CD14-positive monocyte (primary cell): ENCODE measurements around the gene ATP8B3. TPM values are rescaled to one million over a fixed set of nuclear protein-coding genes. Genes with fewer than 3 reads are reported as not detected.

Experiments used
- DNase-seq, 3 donors: peaks; one replicate each; pipeline ENCODE4 v3.0.0-alpha.2; 2011 to 2022
- H2AFZ ChIP-seq: 2 replicates; pipeline ENCODE4 v1.6.0; 2012; ENCODE audit warnings: mild to moderate bottlenecking, low read depth, low read length, inconsistent platforms; ENCODE audit not compliant: insufficient read depth, poor library complexity, severe bottlenecking
- H3K27ac ChIP-seq, 2 donors: 1 replicate in 1 of 2; 2 replicates in 1 of 2; pipeline ENCODE4 v1.5.1; 2012 to 2013; ENCODE audit warnings: low read length in 2 of 2, control low read depth in 1 of 2, inconsistent platforms in 1 of 2, low read depth in 1 of 2, mild to moderate bottlenecking in 1 of 2
- H3K27me3 ChIP-seq, 2 donors: one replicate each; pipeline versions ENCODE4 v1.6.0 to v1.6.1; 2011 to 2013; ENCODE audit warnings: low read length in 2 of 2; ENCODE audit not compliant: control insufficient read depth in 2 of 2, insufficient read depth in 2 of 2
- H3K36me3 ChIP-seq, 2 donors: replicated peaks in 1 of 2; 1 replicate in 1 of 2; 2 replicates in 1 of 2; pipeline versions ENCODE4 v1.5.1 to v1.6.1; 2012 to 2013; ENCODE audit warnings: low read length in 2 of 2, control low read depth in 1 of 2, inconsistent platforms in 1 of 2, mild to moderate bottlenecking in 1 of 2; ENCODE audit not compliant: insufficient read depth in 2 of 2, control insufficient read depth in 1 of 2
- H3K4me1 ChIP-seq, 2 donors: 1 replicate in 1 of 2; 2 replicates in 1 of 2; pipeline versions ENCODE4 v1.5.1 to v1.6.1; 2012 to 2013; ENCODE audit warnings: low read length in 2 of 2, control low read depth in 1 of 2, inconsistent platforms in 1 of 2, mild to moderate bottlenecking in 1 of 2, moderate library complexity in 1 of 2; ENCODE audit not compliant: insufficient read depth in 2 of 2, control insufficient read depth in 1 of 2
- H3K4me2 ChIP-seq: replicated peaks from 2 replicates; pipeline ENCODE3; 2012; ENCODE audit warnings: low read length, moderate library complexity, mild to moderate bottlenecking; ENCODE audit not compliant: poor library complexity, severe bottlenecking; ENCODE audit errors: extremely low read depth
- H3K4me3 ChIP-seq, 3 experiments: fragments of 200-600 bp in 1 of 3; sonication (generic) in 1 of 3; replicated peaks in 1 of 3; 1 replicate in 2 of 3; 2 replicates in 1 of 3; pipeline ENCODE4 v1.5.1; 2011 to 2013; ENCODE audit warnings: low read length in 3 of 3, mild to moderate bottlenecking in 3 of 3, control low read depth in 2 of 3, low read depth in 2 of 3, inconsistent platforms in 1 of 3, moderate library complexity in 1 of 3
- H3K79me2 ChIP-seq: 2 replicates; pipeline ENCODE4 v1.6.0; 2012; ENCODE audit warnings: mild to moderate bottlenecking, control low read depth, inconsistent platforms, low read length, moderate library complexity; ENCODE audit not compliant: insufficient read depth
- H3K9ac ChIP-seq: 2 replicates; pipeline ENCODE4 v1.6.0; 2017; ENCODE audit warnings: low read length, mild to moderate bottlenecking; ENCODE audit not compliant: insufficient read depth, poor library complexity, severe bottlenecking
- H3K9me3 ChIP-seq, 2 donors: replicated peaks in 1 of 2; 1 replicate in 1 of 2; 2 replicates in 1 of 2; pipeline versions ENCODE4 v1.5.1 to v1.6.1; 2012 to 2013; ENCODE audit warnings: low read length in 2 of 2, control low read depth in 1 of 2; ENCODE audit not compliant: control insufficient read depth in 1 of 2, insufficient read depth in 1 of 2
- H4K20me1 ChIP-seq: 2 replicates; pipeline ENCODE4 v1.6.0; 2012; ENCODE audit warnings: mild to moderate bottlenecking, low read length, control low read depth, moderate library complexity; ENCODE audit not compliant: insufficient read depth
- H3K27ac Mint-ChIP-seq, 7 donors: one replicate each; pipeline ENCODE4 v1.8.0; 2020; ENCODE audit warnings: mild to moderate bottlenecking in 7 of 7, mixed read lengths in 7 of 7, moderate library complexity in 6 of 7, inconsistent platforms in 2 of 7
- H3K27me3 Mint-ChIP-seq, 3 donors: one replicate each; pipeline ENCODE4 v1.8.0; 2021 to 2022; ENCODE audit warnings: low read depth in 3 of 3, mild to moderate bottlenecking in 3 of 3, mixed read lengths in 3 of 3, moderate library complexity in 3 of 3, inconsistent platforms in 1 of 3
- H3K36me3 Mint-ChIP-seq, 2 donors: one replicate each; pipeline ENCODE4 v1.8.0; 2020; ENCODE audit warnings: mixed read lengths in 2 of 2, inconsistent platforms in 1 of 2, mild to moderate bottlenecking in 1 of 2
- H3K4me1 Mint-ChIP-seq: one replicate; pipeline ENCODE4 v1.8.0; 2020; ENCODE audit warnings: mild to moderate bottlenecking, mixed read lengths
- H3K4me3 Mint-ChIP-seq, 2 donors: one replicate each; pipeline ENCODE4 v1.8.0; 2020; ENCODE audit warnings: mild to moderate bottlenecking in 2 of 2, mixed read lengths in 2 of 2, moderate library complexity in 1 of 2
- H3K9me3 Mint-ChIP-seq, 7 donors: one replicate each; pipeline ENCODE4 v1.8.0; 2020 to 2022; ENCODE audit warnings: mixed read lengths in 7 of 7, mild to moderate bottlenecking in 6 of 7, moderate library complexity in 6 of 7, inconsistent platforms in 2 of 7
- WGBS: methylation state at CpG from one replicate; pipeline ENCODE4 v1.1.5; 2013; ENCODE audit warnings: missing lambda C conversion rate; ENCODE audit not compliant: insufficient coverage; 5-methylcytosine and 5-hydroxymethylcytosine counted together
- intact Hi-C, 2 donors: fragments of 100-400 bp; cut with micrococcal nuclease; formaldehyde crosslinking; loops; one replicate each; pipeline versions ENCODE4 v1.15.0 to v1.15.1; 2023
- polyA minus RNA-seq: library from RNA; depleted of rRNA, polyadenylated mRNA; stranded (reverse); fragments of >200 nt; gene quantifications from 2 replicates; pipeline ENCODE4 v1.2.3, GENCODE V29; 2012
- polyA plus RNA-seq, 3 donors: library from polyadenylated mRNA; depleted of rRNA in 1 of 3; unstranded in 2 of 3; stranded (reverse) in 1 of 3; fragments of 300-500 nt in 2 of 3; fragments of >200 nt in 1 of 3; fragmentation: Illumina TruSeq in 2 of 3; gene quantifications; 1 replicate in 2 of 3; 2 replicates in 1 of 3; pipeline ENCODE4 v1.2.3, GENCODE V29; 2012 to 2021
- total RNA-seq, 12 experiments: library from RNA in 1 of 12; stranded (reverse) in 1 of 12; fragments of 120-200 nt in 1 of 12; gene quantifications; one replicate each; pipeline ENCODE4 v1.2.4 and lab custom pipeline; 2013 to 2026; ENCODE audit warnings: mixed read lengths in 6 of 12, inconsistent platforms in 1 of 12
- TF ChIP-seq, protein P1 (sequence below): fragments of 200-600 bp; IDR thresholded peaks from one replicate; pipeline ENCODE4 v1.8.0; 2022; ENCODE audit warnings: antibody characterized with exemption, mild to moderate bottlenecking

Gene ATP8B3, protein sequence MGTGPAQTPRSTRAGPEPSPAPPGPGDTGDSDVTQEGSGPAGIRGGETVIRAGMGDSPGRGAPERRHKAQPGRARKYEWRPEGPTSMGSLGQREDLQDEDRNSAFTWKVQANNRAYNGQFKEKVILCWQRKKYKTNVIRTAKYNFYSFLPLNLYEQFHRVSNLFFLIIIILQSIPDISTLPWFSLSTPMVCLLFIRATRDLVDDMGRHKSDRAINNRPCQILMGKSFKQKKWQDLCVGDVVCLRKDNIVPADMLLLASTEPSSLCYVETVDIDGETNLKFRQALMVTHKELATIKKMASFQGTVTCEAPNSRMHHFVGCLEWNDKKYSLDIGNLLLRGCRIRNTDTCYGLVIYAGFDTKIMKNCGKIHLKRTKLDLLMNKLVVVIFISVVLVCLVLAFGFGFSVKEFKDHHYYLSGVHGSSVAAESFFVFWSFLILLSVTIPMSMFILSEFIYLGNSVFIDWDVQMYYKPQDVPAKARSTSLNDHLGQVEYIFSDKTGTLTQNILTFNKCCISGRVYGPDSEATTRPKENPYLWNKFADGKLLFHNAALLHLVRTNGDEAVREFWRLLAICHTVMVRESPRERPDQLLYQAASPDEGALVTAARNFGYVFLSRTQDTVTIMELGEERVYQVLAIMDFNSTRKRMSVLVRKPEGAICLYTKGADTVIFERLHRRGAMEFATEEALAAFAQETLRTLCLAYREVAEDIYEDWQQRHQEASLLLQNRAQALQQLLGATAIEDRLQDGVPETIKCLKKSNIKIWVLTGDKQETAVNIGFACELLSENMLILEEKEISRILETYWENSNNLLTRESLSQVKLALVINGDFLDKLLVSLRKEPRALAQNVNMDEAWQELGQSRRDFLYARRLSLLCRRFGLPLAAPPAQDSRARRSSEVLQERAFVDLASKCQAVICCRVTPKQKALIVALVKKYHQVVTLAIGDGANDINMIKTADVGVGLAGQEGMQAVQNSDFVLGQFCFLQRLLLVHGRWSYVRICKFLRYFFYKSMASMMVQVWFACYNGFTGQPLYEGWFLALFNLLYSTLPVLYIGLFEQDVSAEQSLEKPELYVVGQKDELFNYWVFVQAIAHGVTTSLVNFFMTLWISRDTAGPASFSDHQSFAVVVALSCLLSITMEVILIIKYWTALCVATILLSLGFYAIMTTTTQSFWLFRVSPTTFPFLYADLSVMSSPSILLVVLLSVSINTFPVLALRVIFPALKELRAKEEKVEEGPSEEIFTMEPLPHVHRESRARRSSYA (N-terminal part only)
- total RNA-seq (2013) = 2.4 TPM
- polyA plus RNA-seq (1 to 10 TPM; 1.6 to 8.2 (median 1.8) TPM), polyA minus RNA-seq (1.4 and 1.8 TPM in 2 replicates), total RNA-seq (lab: John Stamatoyannopoulos, UW) (1.1 to 5.8 (median 2.5) reads per million in 11 experiments)

DNA sequence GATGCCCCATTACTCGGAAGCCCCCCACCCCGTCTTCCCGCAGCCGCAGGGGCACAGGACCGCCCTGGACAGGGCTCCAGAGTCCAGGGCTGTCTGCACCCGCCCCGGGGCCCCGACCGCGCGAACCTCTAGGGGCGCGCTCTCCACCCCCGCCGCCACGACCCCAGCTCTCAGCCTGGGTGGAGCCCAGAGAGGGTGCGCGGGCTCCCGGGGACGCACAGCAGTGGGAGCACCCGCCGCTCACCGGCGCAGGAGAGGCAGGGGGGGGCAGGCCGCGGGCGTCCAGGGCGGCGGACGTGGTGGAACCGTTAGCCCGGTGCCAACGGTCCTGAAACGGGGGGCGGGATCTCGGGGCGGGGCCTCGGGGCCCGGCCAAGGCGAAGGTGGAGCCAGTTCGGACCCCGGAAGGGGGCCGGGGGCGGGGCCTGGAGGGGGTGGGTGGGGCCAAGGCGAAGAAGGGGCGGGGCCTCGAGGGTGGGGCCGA is at the start of gene ATP8B3:
ATP8B3 (minus strand) TSS at position 335 of the 484 bp plus-strand sequence. CDS start 540 bp downstream, outside the sequence.
- Histone ChIP-seq H3K4me3 (peak within 1 kb of the TSS; percentile 60 to 72 (median 63)), H3K36me3 (peaks cover 19% of the 10 kb centered on the region in 2 donors), H2AFZ (peak within 1 kb of the TSS; percentile 81), H3K4me2 (peak within 1 kb of the TSS; percentile 69), H3K9me3 (no peaks in the 10 kb centered on the region), H3K9ac (peak within 1 kb of the TSS; percentile 71), H3K27ac (peak within 1 kb of the TSS; percentile 82 to 87), H3K4me1 (peaks cover 19 to 26% of the 10 kb centered on the region in 2 donors), H4K20me1 (peaks cover 19% of the 10 kb centered on the region), H3K79me2 (no peaks in the 10 kb centered on the region), H3K27me3 (no peaks in the 10 kb centered on the region)
- intact Hi-C loops = loop anchor here in 1 of 2 donors (5.0 kb wide), 1 partner anchor 245 kb away; the partner anchor contains the start of gene MEX3D
- no peaks in the 10 kb centered on the region for H3K27me3 Mint-ChIP-seq
- peaks cover 18 to 34% of the 10 kb centered on the region in 2 donors for H3K36me3 Mint-ChIP-seq
- under 1% methylated on average over 29 of the region's 48 CpGs for WGBS
- peak within 1 kb of the TSS; percentile 94 to 99 (median 98) for H3K27ac Mint-ChIP-seq
- no peaks in the 10 kb centered on the region for H3K9me3 Mint-ChIP-seq
- H3K4me3 Mint-ChIP-seq = peak within 1 kb of the TSS; percentile 97 to 98
- DNase-seq = no peak
- peaks cover 16% of the 10 kb centered on the region for H3K4me1 Mint-ChIP-seq
- TF ChIP-seq, protein P1, sequence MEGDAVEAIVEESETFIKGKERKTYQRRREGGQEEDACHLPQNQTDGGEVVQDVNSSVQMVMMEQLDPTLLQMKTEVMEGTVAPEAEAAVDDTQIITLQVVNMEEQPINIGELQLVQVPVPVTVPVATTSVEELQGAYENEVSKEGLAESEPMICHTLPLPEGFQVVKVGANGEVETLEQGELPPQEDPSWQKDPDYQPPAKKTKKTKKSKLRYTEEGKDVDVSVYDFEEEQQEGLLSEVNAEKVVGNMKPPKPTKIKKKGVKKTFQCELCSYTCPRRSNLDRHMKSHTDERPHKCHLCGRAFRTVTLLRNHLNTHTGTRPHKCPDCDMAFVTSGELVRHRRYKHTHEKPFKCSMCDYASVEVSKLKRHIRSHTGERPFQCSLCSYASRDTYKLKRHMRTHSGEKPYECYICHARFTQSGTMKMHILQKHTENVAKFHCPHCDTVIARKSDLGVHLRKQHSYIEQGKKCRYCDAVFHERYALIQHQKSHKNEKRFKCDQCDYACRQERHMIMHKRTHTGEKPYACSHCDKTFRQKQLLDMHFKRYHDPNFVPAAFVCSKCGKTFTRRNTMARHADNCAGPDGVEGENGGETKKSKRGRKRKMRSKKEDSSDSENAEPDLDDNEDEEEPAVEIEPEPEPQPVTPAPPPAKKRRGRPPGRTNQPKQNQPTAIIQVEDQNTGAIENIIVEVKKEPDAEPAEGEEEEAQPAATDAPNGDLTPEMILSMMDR = peak; percentile 19
